GM12865 (cell line): Measurements from ENCODE around the gene AOPEP.

Experiments
- DNase-seq: peaks from one replicate; pipeline ENCODE4 v3.0.0; 2010; ENCODE audit warnings: low read depth
- H3K4me3 ChIP-seq: 2 replicates; pipeline ENCODE4 v1.5.1; 2011; ENCODE audit warnings: mild to moderate bottlenecking, low read depth, low read length, control low read depth
- TF ChIP-seq, protein P1 (sequence below): IDR thresholded peaks from 2 replicates; pipeline ENCODE4 v1.5.1; 2011; ENCODE audit warnings: low read length, control low read depth, low read depth, inconsistent platforms; ENCODE audit not compliant: insufficient read depth; ENCODE audit errors: missing control alignments

AOPEP gene

DNA sequence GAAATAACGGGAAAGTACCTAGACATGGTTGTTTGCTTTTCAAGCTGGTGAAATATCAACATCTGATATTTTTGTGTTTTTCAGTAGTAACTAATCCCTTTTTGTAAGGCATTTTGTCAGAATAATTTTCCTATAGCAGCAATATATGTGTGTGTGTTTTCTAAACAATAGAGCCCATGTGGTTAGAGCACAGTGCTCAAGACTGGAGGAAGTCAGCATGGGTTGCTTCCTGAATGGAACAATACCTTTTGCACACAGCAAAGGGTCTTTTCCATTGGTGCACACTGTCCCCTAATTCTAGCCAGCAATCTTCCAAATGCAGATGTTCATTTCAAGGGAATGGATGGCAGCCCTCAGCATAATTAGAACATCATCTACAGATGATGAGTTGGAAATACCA lies 270.1 kb downstream of the AOPEP start:
- H3K4me3 ChIP-seq = no peak overlapping the region
- DNase-seq = no peak
- TF ChIP-seq, protein P1, sequence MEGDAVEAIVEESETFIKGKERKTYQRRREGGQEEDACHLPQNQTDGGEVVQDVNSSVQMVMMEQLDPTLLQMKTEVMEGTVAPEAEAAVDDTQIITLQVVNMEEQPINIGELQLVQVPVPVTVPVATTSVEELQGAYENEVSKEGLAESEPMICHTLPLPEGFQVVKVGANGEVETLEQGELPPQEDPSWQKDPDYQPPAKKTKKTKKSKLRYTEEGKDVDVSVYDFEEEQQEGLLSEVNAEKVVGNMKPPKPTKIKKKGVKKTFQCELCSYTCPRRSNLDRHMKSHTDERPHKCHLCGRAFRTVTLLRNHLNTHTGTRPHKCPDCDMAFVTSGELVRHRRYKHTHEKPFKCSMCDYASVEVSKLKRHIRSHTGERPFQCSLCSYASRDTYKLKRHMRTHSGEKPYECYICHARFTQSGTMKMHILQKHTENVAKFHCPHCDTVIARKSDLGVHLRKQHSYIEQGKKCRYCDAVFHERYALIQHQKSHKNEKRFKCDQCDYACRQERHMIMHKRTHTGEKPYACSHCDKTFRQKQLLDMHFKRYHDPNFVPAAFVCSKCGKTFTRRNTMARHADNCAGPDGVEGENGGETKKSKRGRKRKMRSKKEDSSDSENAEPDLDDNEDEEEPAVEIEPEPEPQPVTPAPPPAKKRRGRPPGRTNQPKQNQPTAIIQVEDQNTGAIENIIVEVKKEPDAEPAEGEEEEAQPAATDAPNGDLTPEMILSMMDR = no peak

DNA sequence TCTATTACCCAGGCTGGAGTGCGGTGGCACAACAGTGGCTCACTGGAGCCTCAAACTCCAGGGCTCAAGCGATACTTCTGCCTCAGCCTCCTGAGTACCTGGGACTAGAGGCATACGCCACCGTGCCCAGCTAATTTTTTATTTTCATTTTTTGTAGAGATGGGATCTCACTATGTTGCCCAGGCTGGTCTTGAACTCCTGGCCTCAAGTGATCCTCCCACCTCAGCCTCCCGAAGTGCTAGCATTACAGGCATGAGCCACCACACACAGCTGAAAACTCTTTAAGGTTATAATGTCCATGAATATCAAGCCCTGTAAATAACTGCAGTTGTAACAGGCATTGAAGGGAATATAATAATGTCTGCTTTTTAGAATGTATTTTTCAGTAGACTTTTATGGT lies 271.2 kb downstream of the AOPEP start:
- no peak for DNase-seq
- TF ChIP-seq, protein P1 = no peak
- no peak overlapping the region for H3K4me3 ChIP-seq

DNA sequence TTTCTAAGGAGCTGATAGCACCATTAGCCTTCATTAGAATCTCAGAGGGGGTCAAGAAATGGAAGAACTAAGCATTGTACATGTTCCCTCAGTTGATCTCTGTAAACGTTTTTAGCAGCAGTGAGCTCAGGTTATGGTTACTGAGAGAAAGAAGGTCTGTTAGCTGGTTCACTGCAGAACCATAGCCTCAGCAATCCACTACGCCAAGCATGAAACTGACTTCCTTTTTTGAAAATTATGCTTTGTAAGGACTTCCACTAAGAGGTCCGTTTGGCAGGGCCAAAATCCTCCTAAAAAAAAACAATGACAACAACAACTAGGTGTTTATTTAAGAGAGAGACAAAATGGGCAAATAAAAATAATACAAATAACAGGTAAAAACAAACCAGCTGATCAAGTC lies 273.3 kb downstream of the AOPEP start:
- H3K4me3 ChIP-seq = no peak overlapping the region
- DNase-seq = no peak
- TF ChIP-seq, protein P1 = no peak

DNA sequence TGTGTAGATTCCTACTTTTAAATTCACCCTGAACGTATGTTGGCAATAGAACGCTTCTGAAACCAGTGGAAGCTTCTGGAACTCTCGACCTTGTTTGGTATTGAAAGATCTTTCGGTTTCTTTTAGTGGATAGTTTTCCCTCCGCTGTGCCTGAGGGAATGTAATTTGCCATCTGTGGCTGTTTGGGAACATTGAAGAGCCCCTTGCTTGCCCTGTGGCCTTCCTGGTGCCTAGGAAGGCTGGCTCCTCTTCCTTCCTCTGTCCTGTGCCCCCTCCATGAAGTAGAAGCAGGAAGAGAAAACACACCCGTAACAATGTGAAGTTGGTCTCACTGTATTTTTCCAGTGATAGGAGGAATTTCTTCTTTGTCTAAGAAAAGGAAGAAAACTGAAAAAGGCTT lies 274.3 kb downstream of the AOPEP start:
- no peak overlapping the region for H3K4me3 ChIP-seq
- TF ChIP-seq, protein P1 = no peak

DNA sequence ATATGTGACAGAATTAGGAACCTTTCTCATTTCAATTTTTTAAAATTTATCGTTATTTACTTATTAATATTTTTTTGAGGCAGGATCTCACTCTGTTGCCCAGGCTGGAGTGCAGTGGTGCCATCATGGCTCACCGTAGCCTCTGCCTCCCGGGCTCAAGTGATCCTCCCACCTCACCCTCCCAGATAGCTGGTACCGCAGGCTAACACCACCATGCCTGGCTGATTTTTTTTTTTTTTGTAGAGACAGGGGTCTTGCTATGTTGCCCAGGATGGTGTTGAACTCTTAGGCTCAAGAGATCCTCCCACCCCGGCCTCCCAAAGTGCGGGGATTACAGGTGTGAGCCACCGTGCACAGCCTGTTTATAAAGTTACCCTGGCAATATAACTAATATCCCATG lies 275.2 kb downstream of the AOPEP start:
- H3K4me3 ChIP-seq = no peak overlapping the region
- DNase-seq = no peak
- TF ChIP-seq, protein P1 = no peak

More for the DNA sequence above, 274.3 kb downstream of the AOPEP start:
- no peak for DNase-seq

DNA sequence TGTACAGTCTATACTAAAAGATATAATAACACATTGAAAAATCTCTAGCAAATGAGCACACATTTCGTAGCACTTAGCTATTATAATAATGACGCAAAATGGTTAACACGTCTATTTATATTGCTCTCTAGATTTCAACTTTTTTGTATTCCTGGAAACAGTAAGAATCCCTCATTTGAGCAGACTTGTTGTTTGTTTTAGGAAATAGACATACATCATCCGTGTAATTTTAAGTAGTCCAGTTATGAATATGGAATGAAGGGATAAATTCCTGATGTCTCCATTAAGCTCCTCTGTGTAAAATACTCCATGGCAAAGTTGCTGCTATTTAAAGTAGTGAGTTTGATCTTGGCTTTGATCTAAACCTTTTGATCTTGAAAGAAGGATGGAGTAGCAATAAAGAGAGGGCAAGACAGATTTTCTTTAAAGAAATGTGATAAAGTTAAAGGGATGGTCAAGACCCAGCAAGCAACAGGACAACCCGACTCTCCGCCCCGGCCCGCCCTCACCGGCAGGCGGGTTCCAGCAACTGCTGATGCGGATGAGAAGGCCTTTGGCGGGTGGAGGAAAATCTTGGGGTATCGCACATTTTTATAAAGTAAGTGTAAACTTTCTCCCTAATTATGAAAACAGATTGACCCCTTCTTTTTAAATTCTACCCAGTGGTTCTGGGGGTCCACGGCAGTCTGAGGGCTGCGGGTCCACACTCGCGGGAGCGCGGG lies 277.4 kb downstream of the AOPEP start:
- peak; percentile 34 for DNase-seq
- TF ChIP-seq, protein P1 = no peak
- H3K4me3 ChIP-seq = peak overlapping the region; percentile 67
